Common myeloid progenitor, CD34-positive (primary cell): Measurements from ENCODE around the gene ANXA11.
A peak's percentile ranks its signal among the peaks of the same experiment; 100 is the strongest.

ENCODE experiments used
- CTCF ChIA-PET: fragments of 350-600 bp; sonication (Branson Sonifier 250); formaldehyde crosslinking; loops from one replicate; lab custom pipeline; 2021; ENCODE audit warnings: antibody characterized with exemption; lab: Charles Lee
- POLR2A ChIA-PET: fragments of 350-600 bp; sonication (Branson Sonifier 250); formaldehyde crosslinking; loops from one replicate; lab custom pipeline; 2021; ENCODE audit warnings: antibody characterized with exemption; lab: Charles Lee
- DNase-seq, 3 donors: peaks; one replicate each; pipeline versions ENCODE4 v3.0.0 to v3.0.0-alpha.2; 2013
- H3K27ac ChIP-seq, 2 experiments: 1 replicate in 1 of 2; 2 replicates in 1 of 2; pipeline ENCODE4 v1.7.0; 2013; ENCODE audit warnings: inconsistent platforms in 2 of 2, low read length in 2 of 2, mild to moderate bottlenecking in 2 of 2, low read depth in 1 of 2, moderate library complexity in 1 of 2; ENCODE audit not compliant: severe bottlenecking in 2 of 2, insufficient read depth in 1 of 2, poor library complexity in 1 of 2
- H3K27me3 ChIP-seq, 5 experiments: replicated peaks in 2 of 5; 1 replicate in 3 of 5; 2 replicates in 2 of 5; pipeline versions ENCODE4 v1.6.1 to v1.7.0; 2013; ENCODE audit warnings: low read length in 4 of 5, mild to moderate bottlenecking in 2 of 5, moderate library complexity in 2 of 5, inconsistent platforms in 1 of 5; ENCODE audit not compliant: insufficient read depth in 5 of 5, control insufficient read depth in 4 of 5
- H3K36me3 ChIP-seq, 4 experiments: 1 replicate in 2 of 4; 2 replicates in 2 of 4; pipeline versions ENCODE4 v1.6.1 to v1.7.0; 2013; ENCODE audit warnings: low read length in 3 of 4, control low read depth in 1 of 4, mild to moderate bottlenecking in 1 of 4; ENCODE audit not compliant: control insufficient read depth in 4 of 4, insufficient read depth in 4 of 4
- H3K4me1 ChIP-seq, 4 experiments: 1 replicate in 3 of 4; 2 replicates in 1 of 4; pipeline versions ENCODE4 v1.6.1 to v1.7.1; 2013; ENCODE audit warnings: low read length in 3 of 4, mild to moderate bottlenecking in 3 of 4, control low read depth in 1 of 4, inconsistent platforms in 1 of 4, moderate library complexity in 1 of 4; ENCODE audit not compliant: control insufficient read depth in 4 of 4, insufficient read depth in 4 of 4; ENCODE audit errors: control extremely low read depth in 1 of 4
- H3K4me3 ChIP-seq, 7 experiments: 1 replicate in 4 of 7; 2 replicates in 3 of 7; pipeline versions ENCODE4 v1.5.1 to v1.7.0; 2013; ENCODE audit warnings: mild to moderate bottlenecking in 7 of 7, low read length in 6 of 7, moderate library complexity in 6 of 7, inconsistent platforms in 2 of 7, low read depth in 2 of 7, control low read depth in 1 of 7; ENCODE audit not compliant: insufficient read depth in 4 of 7, control insufficient read depth in 1 of 7; ENCODE audit errors: extremely low read depth in 1 of 7
- H3K9me3 ChIP-seq, 5 experiments: 1 replicate in 4 of 5; 2 replicates in 1 of 5; pipeline versions ENCODE4 v1.6.1 to v1.7.1; 2013; ENCODE audit warnings: low read length in 4 of 5, mild to moderate bottlenecking in 2 of 5, inconsistent platforms in 1 of 5, low read depth in 1 of 5, moderate library complexity in 1 of 5; ENCODE audit not compliant: control insufficient read depth in 4 of 5, insufficient read depth in 2 of 5; ENCODE audit errors: control extremely low read depth in 1 of 5
- WGBS: methylation state at CpG from one replicate; pipeline ENCODE4 v1.1.5; 2013; ENCODE audit not compliant: insufficient coverage; 5-methylcytosine and 5-hydroxymethylcytosine counted together

Gene ANXA11

GRCh38 chr10:80158126-80158525 is 47.2 kb downstream of the ANXA11 start:
- POLR2A ChIA-PET: no interaction called here
- peak overlapping the region in 1 of 7 experiments; percentile 11 for H3K4me3 ChIP-seq
- CTCF ChIA-PET: interaction anchor here (1.0 to 1.5 kb wide), 5 partner anchors 14 to 59 kb away, joined by 3 to 4 read pairs (median 3); no protein-coding TSS in a partner anchor
- H3K27me3 ChIP-seq: no peaks in the 10 kb centered on the region
- H3K4me1 ChIP-seq: peaks cover 0 to 21% (median 16%) of the 10 kb centered on the region in 4 experiments
- DNase-seq: no peak
- peaks cover 18 to 93% (median 55%) of the 10 kb centered on the region in 4 experiments for H3K36me3 ChIP-seq
- H3K27ac ChIP-seq: peak overlapping the region in 1 of 2 experiments; percentile 17
- H3K9me3 ChIP-seq: no peaks in the 10 kb centered on the region
- WGBS: 95% methylated on average over 4 of the region's 5 CpGs

- H3K27ac ChIP-seq: no peak overlapping the region
- H3K4me1 ChIP-seq: peaks cover 0 to 21% (median 16%) of the 10 kb centered on the region in 4 experiments
- H3K4me3 ChIP-seq: no peak overlapping the region
- no peaks in the 10 kb centered on the region for H3K9me3 ChIP-seq
- no peaks in the 10 kb centered on the region for H3K27me3 ChIP-seq
- H3K36me3 ChIP-seq: peaks cover 12 to 93% (median 53%) of the 10 kb centered on the region in 4 experiments
- ChIA-PET CTCF (interaction anchor here (1.0 to 1.5 kb wide), 4 partner anchors 14 to 51 kb away, joined by 3 to 4 read pairs (median 4); no protein-coding TSS in a partner anchor), POLR2A (no interaction called here)
- no peak for DNase-seq
- WGBS: 96% methylated on average over 11 of the region's 14 CpGs
Measured at GRCh38 chr10:80157561-80157960, 47.8 kb downstream of the ANXA11 start.

GRCh38 chr10:80156216-80156615 is 49.1 kb downstream of the ANXA11 start:
- H3K4me3 ChIP-seq: no peak overlapping the region
- no peaks in the 10 kb centered on the region for H3K27me3 ChIP-seq
- ChIA-PET CTCF (interaction anchor here (0.8 to 1.2 kb wide), 3 partner anchors 12 to 38 kb away, joined by 3 to 4 read pairs (median 3); no protein-coding TSS in a partner anchor), POLR2A (no interaction called here)
- no peak for DNase-seq
- H3K9me3 ChIP-seq: peaks cover 0 to 2% (median 0%) of the 10 kb centered on the region in 5 experiments
- H3K27ac ChIP-seq: no peak overlapping the region
- peaks cover 0 to 21% (median 16%) of the 10 kb centered on the region in 4 experiments for H3K4me1 ChIP-seq
- WGBS: 100% methylated on average over 3 of the region's 5 CpGs
- H3K36me3 ChIP-seq: peaks cover 16 to 92% (median 53%) of the 10 kb centered on the region in 4 experiments

GRCh38 chr10:80155696-80156215 is 49.6 kb downstream of the ANXA11 start:
- no peak for DNase-seq
- Histone ChIP-seq H3K9me3 (peaks cover 0 to 2% (median 0%) of the 10 kb centered on the region in 5 experiments), H3K4me3 (no peak overlapping the region), H3K36me3 (peaks cover 16 to 92% (median 53%) of the 10 kb centered on the region in 4 experiments), H3K27ac (no peak overlapping the region), H3K27me3 (no peaks in the 10 kb centered on the region), H3K4me1 (peaks cover 0 to 21% (median 16%) of the 10 kb centered on the region in 4 experiments)
- POLR2A ChIA-PET: no interaction called here
- CTCF ChIA-PET: interaction anchor here (0.8 to 1.2 kb wide), 3 partner anchors 12 to 39 kb away, joined by 3 to 4 read pairs (median 3); no protein-coding TSS in a partner anchor
- 100% methylated on average over 7 of the region's 8 CpGs for WGBS

- no peak overlapping the region for H3K27ac ChIP-seq
- peaks cover 0 to 3% (median 0%) of the 10 kb centered on the region in 5 experiments for H3K9me3 ChIP-seq
- no peak for DNase-seq
- 91% methylated on average over 7 of the region's 10 CpGs for WGBS
- H3K4me1 ChIP-seq: peaks cover 0 to 21% (median 16%) of the 10 kb centered on the region in 4 experiments
- H3K36me3 ChIP-seq: peaks cover 17 to 94% (median 56%) of the 10 kb centered on the region in 4 experiments
- no peaks in the 10 kb centered on the region for H3K27me3 ChIP-seq
- H3K4me3 ChIP-seq: no peak overlapping the region
- POLR2A ChIA-PET: no interaction called here
- CTCF ChIA-PET: interaction anchor here (1.7 kb wide), 1 partner anchor 10 kb away, joined by 4 read pairs; no protein-coding TSS in a partner anchor
Measured at GRCh38 chr10:80154978-80155695, 50.2 kb downstream of the ANXA11 start.

GRCh38 chr10:80154626-80154977 is 50.7 kb downstream of the ANXA11 start:
- no peaks in the 10 kb centered on the region for H3K27me3 ChIP-seq
- peaks cover 0 to 21% (median 16%) of the 10 kb centered on the region in 4 experiments for H3K4me1 ChIP-seq
- H3K36me3 ChIP-seq: peaks cover 19 to 91% (median 59%) of the 10 kb centered on the region in 4 experiments
- peaks cover 0 to 7% (median 3%) of the 10 kb centered on the region in 5 experiments for H3K9me3 ChIP-seq
- no peak overlapping the region for H3K4me3 ChIP-seq
- 100% methylated on average over 2 of the region's 5 CpGs for WGBS
- ChIA-PET CTCF (interaction anchor here (1.2 to 1.7 kb wide), 3 partner anchors 8 to 11 kb away, joined by 3 to 6 read pairs (median 4); no protein-coding TSS in a partner anchor), POLR2A (no interaction called here)
- no peak for DNase-seq
- H3K27ac ChIP-seq: no peak overlapping the region
